HepG2 (cell line): ENCODE results near the gene CDC20. TPM values are rescaled to one million over a fixed set of nuclear protein-coding genes. Genes with fewer than 3 reads are reported as not detected.

ENCODE experiments used
- CBX2 ChIP-seq, 2 experiments: fragments of 200-600 bp in 1 of 2; sonication (generic); formaldehyde crosslinking in 1 of 2; IDR thresholded peaks; 2 replicates each; pipeline versions ENCODE4 v1.7.0 to v1.8.1; 2018 to 2022; ENCODE audit warnings: low read depth in 2 of 2, low read length in 1 of 2, mild to moderate bottlenecking in 1 of 2, missing genetic modification reagents in 1 of 2
- CENPBD1 ChIP-seq: sonication (generic); formaldehyde crosslinking; IDR thresholded peaks from 2 replicates; pipeline ENCODE4 v1.8.0; 2022; ENCODE audit warnings: missing genetic modification reagents, low read depth, mild to moderate bottlenecking, borderline replicate concordance
- ELF1 ChIP-seq: sonication (generic); formaldehyde crosslinking; IDR thresholded peaks from 2 replicates; pipeline ENCODE4 v1.4.0; 2020; ENCODE audit warnings: missing genetic modification reagents
- FOXK1 ChIP-seq: sonication (generic); formaldehyde crosslinking; IDR thresholded peaks from 2 replicates; pipeline ENCODE4 v1.4.0; 2020; ENCODE audit warnings: low read depth, missing genetic modification reagents, borderline replicate concordance
- FOXM1 ChIP-seq: sonication (generic); formaldehyde crosslinking; IDR thresholded peaks from 2 replicates; pipeline ENCODE4 v1.5.0; 2020; ENCODE audit warnings: missing genetic modification reagents
- JDP2 ChIP-seq: sonication (generic); formaldehyde crosslinking; IDR thresholded peaks from 2 replicates; pipeline ENCODE4 v1.8.1; 2022; ENCODE audit warnings: missing genetic modification reagents, borderline replicate concordance
- NONO ChIP-seq, 2 experiments: fragments of 450-650 bp in 1 of 2; sonication (generic) in 1 of 2; formaldehyde crosslinking in 1 of 2; IDR thresholded peaks in 1 of 2; conservative IDR thresholded peaks in 1 of 2; 2 replicates each; pipeline versions ENCODE4 v1.6.1 to v1.8.0; 2017 to 2022; ENCODE audit warnings: mild to moderate bottlenecking in 1 of 2, missing genetic modification reagents in 1 of 2, moderate library complexity in 1 of 2
- NRL ChIP-seq: sonication (generic); formaldehyde crosslinking; IDR thresholded peaks from 2 replicates; pipeline ENCODE4 v1.5.0; 2020; ENCODE audit warnings: missing genetic modification reagents, mild to moderate bottlenecking, moderate library complexity, borderline replicate concordance
- SALL1 ChIP-seq: sonication (generic); formaldehyde crosslinking; IDR thresholded peaks from 2 replicates; pipeline ENCODE4 v1.8.0; 2022; ENCODE audit warnings: mild to moderate bottlenecking, missing genetic modification reagents
- SETDB1 ChIP-seq: sonication (generic); formaldehyde crosslinking; IDR thresholded peaks from 2 replicates; pipeline ENCODE4 v1.5.1; 2020; ENCODE audit warnings: missing genetic modification reagents, mild to moderate bottlenecking, borderline replicate concordance
- SKIL ChIP-seq: sonication (generic); formaldehyde crosslinking; IDR thresholded peaks from 2 replicates; pipeline ENCODE4 v1.8.0; 2022; ENCODE audit warnings: missing genetic modification reagents, mild to moderate bottlenecking, moderate library complexity, borderline replicate concordance
- SNAPC4 ChIP-seq: sonication (generic); formaldehyde crosslinking; IDR thresholded peaks from 2 replicates; pipeline ENCODE4 v1.4.0; 2020; ENCODE audit warnings: mild to moderate bottlenecking, missing genetic modification reagents
- ZNF12 ChIP-seq: sonication (generic); formaldehyde crosslinking; IDR thresholded peaks from 2 replicates; pipeline ENCODE4 v1.5.0; 2020; ENCODE audit warnings: missing genetic modification reagents
- ZNF235 ChIP-seq: sonication (generic); formaldehyde crosslinking; IDR thresholded peaks from 2 replicates; pipeline ENCODE4 v1.8.1; 2023; ENCODE audit warnings: mild to moderate bottlenecking, missing genetic modification reagents, borderline replicate concordance
- ZNF746 ChIP-seq: sonication (generic); formaldehyde crosslinking; IDR thresholded peaks from 2 replicates; pipeline ENCODE4 v1.8.0; 2022; ENCODE audit warnings: mild to moderate bottlenecking, missing genetic modification reagents
- ZNF878 ChIP-seq: sonication (generic); formaldehyde crosslinking; IDR thresholded peaks from 2 replicates; pipeline ENCODE4 v1.8.1; 2023; ENCODE audit warnings: mild to moderate bottlenecking, missing genetic modification reagents, moderate library complexity
- polyA plus RNA-seq, 8 experiments: library from polyadenylated mRNA; depleted of rRNA in 3 of 8; stranded (reverse) in 7 of 8; unstranded in 1 of 8; fragments of >200 nt; fragmentation: Illumina TruSeq in 4 of 8; extraction: Trizol in 4 of 8; gene quantifications; 2 replicates each; pipeline versions ENCODE4 v1.2.1 to v1.2.3, GENCODE V29; 2011 to 2016; ENCODE audit warnings: low read depth in 4 of 8, missing spikeins in 1 of 8, mixed read lengths in 1 of 8; ENCODE audit not compliant: insufficient read depth in 1 of 8
- total RNA-seq, 5 experiments: library from RNA; depleted of rRNA; stranded (reverse); fragments of >200 nt; fragmentation: Illumina TruSeq; extraction: Trizol; gene quantifications; 2 replicates each; pipeline ENCODE4 v1.2.3, GENCODE V29; 2016; ENCODE audit warnings: low read depth in 1 of 5
- TF ChIP-seq, protein P1 (sequence below): IDR thresholded peaks from 2 replicates; pipeline ENCODE4 v1.6.1; 2016; ENCODE audit warnings: low read depth, borderline replicate concordance
- TF ChIP-seq, protein P2 (sequence below): sonication (generic); formaldehyde crosslinking; IDR thresholded peaks from 2 replicates; pipeline ENCODE4 v1.4.0; 2020; ENCODE audit warnings: missing genetic modification reagents, borderline replicate concordance

The CDC20 gene
- total and polyA plus RNA-seq, 2 of the 13 experiments (the other 11 are each of a cell fraction or from before 2014, with no cell fraction given), result 57.9 to 90.0 TPM

DNA sequence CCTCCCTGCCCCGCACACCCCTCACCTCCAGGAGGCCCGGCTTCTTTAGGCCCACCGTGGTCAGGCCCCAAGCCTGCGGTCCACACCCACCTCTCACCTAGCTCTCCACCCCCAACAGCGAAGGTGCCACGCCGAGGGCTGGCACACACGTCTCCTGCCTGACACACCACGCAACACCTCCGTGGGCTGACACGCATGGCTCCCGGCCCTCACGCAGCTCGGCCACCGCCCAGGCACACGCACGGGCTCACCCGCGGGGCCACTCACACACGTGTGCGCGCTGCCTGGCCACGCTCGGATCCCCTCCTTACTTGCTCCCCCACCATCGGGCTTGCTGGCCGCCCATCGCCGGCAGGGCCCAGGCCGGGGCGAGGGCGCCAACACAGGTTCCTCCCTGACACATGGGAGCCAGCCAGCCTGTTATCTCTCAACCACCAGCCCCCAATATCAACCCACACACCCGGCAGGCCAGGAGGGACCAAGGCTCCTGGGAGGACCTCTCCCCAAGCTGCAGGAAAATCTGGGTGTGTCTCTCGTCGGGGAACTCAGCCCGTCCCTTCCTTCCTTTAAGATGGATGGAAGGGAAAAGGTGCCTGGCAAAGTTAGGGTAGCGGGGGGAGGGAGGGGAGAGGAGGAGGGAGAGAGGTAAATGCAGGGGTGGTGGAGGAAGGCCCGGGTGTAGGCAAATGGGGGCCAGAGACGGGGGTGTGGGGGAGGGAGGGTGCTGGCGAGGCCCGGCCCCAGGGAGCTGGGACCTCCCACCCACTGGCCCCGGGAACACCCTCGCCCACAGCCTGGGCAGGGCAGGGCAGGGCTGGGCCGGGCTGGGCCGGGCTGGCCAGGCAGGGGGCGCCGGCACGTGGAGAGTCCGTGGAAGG, 8.5 kb downstream of the CDC20 start (continued):
- TF ChIP-seq, protein P1, sequence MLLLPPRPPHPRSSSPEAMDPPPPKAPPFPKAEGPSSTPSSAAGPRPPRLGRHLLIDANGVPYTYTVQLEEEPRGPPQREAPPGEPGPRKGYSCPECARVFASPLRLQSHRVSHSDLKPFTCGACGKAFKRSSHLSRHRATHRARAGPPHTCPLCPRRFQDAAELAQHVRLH, result no peak
- TF ChIP-seq CENPBD1 (CRISPR knock-in tag) (no peak), SALL1 (no peak; the same call in 1 of the 2 replicates), ZNF12 (no peak), SKIL (no peak), ZNF746 (CRISPR knock-in tag) (no peak), ELF1 (no peak), CBX2 (IDR thresholded peaks at IDR 0.05; ENCODE audit: low read depth, low read length) (no peak), CBX2 (CRISPR knock-in tag; IDR thresholded peaks at IDR 0.05; ENCODE audit: low read depth) (no peak), NRL (CRISPR knock-in tag) (0 out of 2 replicates have a peak, but pooled peaks have one; percentile 22), FOXM1 (no peak), JDP2 (no peak), ZNF878 (CRISPR knock-in tag) (no peak), SETDB1 (no peak), FOXK1 (CRISPR knock-in tag) (no peak), NONO (IDR thresholded peaks at IDR 0.05) (no peak), NONO (CRISPR knock-in tag; conservative IDR thresholded peaks at IDR 0.05) (no peak), SNAPC4 (CRISPR knock-in tag) (0 out of 2 replicates have a peak, but pooled peaks have one; percentile 35), ZNF235 (CRISPR knock-in tag) (no peak)
- TF ChIP-seq, protein P2, sequence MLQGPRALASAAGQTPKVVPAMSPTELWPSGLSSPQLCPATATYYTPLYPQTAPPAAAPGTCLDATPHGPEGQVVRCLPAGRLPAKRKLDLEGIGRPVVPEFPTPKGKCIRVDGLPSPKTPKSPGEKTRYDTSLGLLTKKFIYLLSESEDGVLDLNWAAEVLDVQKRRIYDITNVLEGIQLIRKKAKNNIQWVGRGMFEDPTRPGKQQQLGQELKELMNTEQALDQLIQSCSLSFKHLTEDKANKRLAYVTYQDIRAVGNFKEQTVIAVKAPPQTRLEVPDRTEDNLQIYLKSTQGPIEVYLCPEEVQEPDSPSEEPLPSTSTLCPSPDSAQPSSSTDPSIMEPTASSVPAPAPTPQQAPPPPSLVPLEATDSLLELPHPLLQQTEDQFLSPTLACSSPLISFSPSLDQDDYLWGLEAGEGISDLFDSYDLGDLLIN, result peak; percentile 52; the same call in 1 of the 2 replicates
